GM12878 (cell line): ENCODE data around the gene CHMP3. TPM values are rescaled to one million over a fixed set of nuclear protein-coding genes. Genes with fewer than 3 reads are reported as not detected.
A peak's percentile ranks its signal among the peaks of the same experiment; 100 is the strongest.

ENCODE experiments used
- ATAC-seq: fragments of 200-7000 bp; cut with Tn5 transposase; 3 replicates; pipeline ENCODE4 v1.9.1; 2020; ENCODE audit warnings: mild to moderate bottlenecking, moderate library complexity
- BruUV-seq: library from RNA; stranded (reverse); fragments of 400-500 nt; replicated peaks from 2 replicates; lab custom pipeline; 2021; lab: Mats Ljungman, UMichigan
- CTCF ChIA-PET: fragments of 300-600 bp; sonication (Branson Sonifier 250); formaldehyde crosslinking; extraction: SDS; loops from one replicate; lab custom pipeline; 2021; ENCODE audit warnings: inconsistent platforms; lab: Yijun Ruan, JAX
- POLR2A ChIA-PET: fragments of 350-600 bp; formaldehyde crosslinking; extraction: SDS; loops from one replicate; lab custom pipeline; 2021; ENCODE audit warnings: inconsistent platforms; lab: Charles Lee
- RAD21 ChIA-PET: fragments of 300-600 bp; sonication (Branson Sonifier 250); formaldehyde crosslinking; loops from one replicate; lab custom pipeline; 2023; ENCODE audit warnings: antibody characterized with exemption; ENCODE audit not compliant: unreplicated experiment; lab: Charles Lee
- SMC1A ChIA-PET: fragments of 300-600 bp; sonication (Branson Sonifier 250); formaldehyde crosslinking; loops from one replicate; lab custom pipeline; 2023; ENCODE audit not compliant: unreplicated experiment, uncharacterized antibody; lab: Charles Lee
- DNase-seq: peaks from one replicate; pipeline ENCODE4 v3.0.0-alpha.2; 2011; ENCODE audit warnings: low read depth, low spot score
- FAIRE-seq: peaks from 3 replicates; lab custom pipeline; 2011; peaks lifted over from hg19 to GRCh38; lab: Jason Lieb, UNC
- H2AFZ ChIP-seq: 2 replicates; pipeline ENCODE4 v1.6.0; 2011; ENCODE audit warnings: low read depth, low read length, control low read depth; ENCODE audit not compliant: control insufficient read depth
- H3K27ac ChIP-seq: 2 replicates; pipeline ENCODE4 v1.5.1; 2011; ENCODE audit warnings: control low read depth; ENCODE audit not compliant: control insufficient read depth, insufficient read depth
- H3K27me3 ChIP-seq, 2 experiments: replicated peaks in 1 of 2; 2 replicates each; pipeline versions ENCODE4 v1.6.0 to v1.6.1; 2011; ENCODE audit warnings: low read length in 1 of 2; ENCODE audit not compliant: control insufficient read depth in 2 of 2, insufficient read depth in 2 of 2
- H3K36me3 ChIP-seq, 2 experiments: 2 replicates each; pipeline ENCODE4 v1.5.1; 2011; ENCODE audit warnings: low read length in 1 of 2; ENCODE audit not compliant: control insufficient read depth in 2 of 2, insufficient read depth in 2 of 2
- H3K4me1 ChIP-seq: 2 replicates; pipeline ENCODE4 v1.6.1; 2011; ENCODE audit warnings: mild to moderate bottlenecking, low read length, moderate library complexity, mixed read lengths; ENCODE audit not compliant: control insufficient read depth, insufficient read depth
- H3K4me2 ChIP-seq: 2 replicates; pipeline ENCODE4 v1.6.0; 2011; ENCODE audit warnings: control low read depth; ENCODE audit not compliant: control insufficient read depth, insufficient read depth
- H3K4me3 ChIP-seq: fragments of 200-600 bp; sonication (generic); 2 replicates; pipeline ENCODE4 v1.5.1; 2016
- H3K79me2 ChIP-seq: 2 replicates; pipeline ENCODE4 v1.6.0; 2011; ENCODE audit warnings: low read length; ENCODE audit not compliant: control insufficient read depth, insufficient read depth
- H3K9ac ChIP-seq: 2 replicates; pipeline ENCODE4 v1.8.0; 2011; ENCODE audit warnings: low read length, control low read depth, mixed read lengths; ENCODE audit not compliant: control insufficient read depth, insufficient read depth
- H3K9me3 ChIP-seq: replicated peaks from 3 replicates; pipeline ENCODE4 v1.5.1; 2011; ENCODE audit warnings: mild to moderate bottlenecking, low read length; ENCODE audit not compliant: control insufficient read depth, insufficient read depth
- H4K20me1 ChIP-seq: 2 replicates; pipeline ENCODE4 v1.6.0; 2011; ENCODE audit not compliant: control insufficient read depth, insufficient read depth
- CTCF ChIP-seq, 3 experiments: IDR thresholded peaks in 2 of 3; conservative IDR thresholded peaks in 1 of 3; 2 replicates each; pipeline ENCODE4 v1.5.1; 2011; ENCODE audit warnings: low read depth in 3 of 3, low read length in 3 of 3, mild to moderate bottlenecking in 3 of 3, control low read depth in 2 of 3, moderate library complexity in 2 of 3, inconsistent platforms in 1 of 3, mixed read lengths in 1 of 3; ENCODE audit not compliant: control insufficient read depth in 2 of 3, insufficient read depth in 1 of 3; ENCODE audit errors: extremely low read depth in 1 of 3
- FOS ChIP-seq: IDR thresholded peaks from 3 replicates; pipeline ENCODE4 v1.6.1; 2011; ENCODE audit warnings: borderline replicate concordance; ENCODE audit not compliant: insufficient read length; ENCODE audit errors: extremely low read depth
- MEF2B ChIP-seq: fragments of 450-650 bp; IDR thresholded peaks from 2 replicates; pipeline ENCODE4 v1.6.1; 2018; ENCODE audit warnings: mild to moderate bottlenecking, moderate library complexity; ENCODE audit not compliant: partially characterized antibody, poor library complexity, severe bottlenecking
- SMAD5 ChIP-seq: IDR thresholded peaks from 2 replicates; pipeline ENCODE4 v1.6.1; 2016; ENCODE audit warnings: antibody characterized with exemption, low read depth
- WGBS: methylation state at CpG from one replicate; pipeline ENCODE4 v1.1.6; 2016; ENCODE audit warnings: low lambda C conversion rate; ENCODE audit not compliant: insufficient replicate concordance, insufficient coverage; ENCODE audit errors: missing lambda C conversion rate; 5-methylcytosine and 5-hydroxymethylcytosine counted together
- in situ Hi-C: fragments of 300-500 bp; cut with MboI; formaldehyde crosslinking; loops from 9 replicates; pipeline ENCODE4 v1.14.3; 2018; ENCODE audit warnings: mixed read lengths
- intact Hi-C: fragments of 100-400 bp; cut with micrococcal nuclease; formaldehyde crosslinking; loops from one replicate; pipeline ENCODE4 v1.14.2; 2022; ENCODE audit not compliant: unreplicated experiment
- polyA plus RNA-seq, 11 experiments: library from polyadenylated mRNA; depleted of rRNA in 4 of 11; unstranded in 6 of 11; stranded (reverse) in 5 of 11; fragments of >200 nt; fragmentation: Nextera tagmentation in 4 of 11; fragmentation: Illumina TruSeq in 1 of 11; extraction: Ambion mirVana in 4 of 11; extraction: Trizol in 1 of 11; gene quantifications; 1 replicate in 1 of 11; 2 replicates in 10 of 11; pipeline versions ENCODE4 v1.2.1 to v1.2.3, GENCODE V29; 2011 to 2016; ENCODE audit warnings: inconsistent platforms in 2 of 11, missing spikeins in 2 of 11, low read depth in 1 of 11
- total RNA-seq, 4 experiments: library from RNA; depleted of rRNA in 3 of 4; stranded (reverse); fragments of >200 nt in 3 of 4; fragmentation: Illumina TruSeq in 1 of 4; extraction: Trizol in 1 of 4; gene quantifications; 2 replicates each; pipeline versions ENCODE4 v1.2.1 to v1.2.3, GENCODE V29; 2013 to 2021

CHMP3 gene
- total and polyA plus RNA-seq, 10 of the 15 experiments (the other 5 are each of a cell fraction or from before 2014, with no cell fraction given), result 22.5 to 56.8 (median 32.5) TPM

- no peak for TF ChIP-seq FOS
These were observed 43.9 kb downstream of the CHMP3 start (continued) for GRCh38 chr2:86519349-86519748.

- POLR2A ChIA-PET, result no interaction called here
- Histone ChIP-seq H3K9ac (no peak overlapping the region), H4K20me1 (no peaks in the 10 kb centered on the region), H3K4me1 (no peaks in the 10 kb centered on the region), H2AFZ (no peak overlapping the region), H3K79me2 (no peaks in the 10 kb centered on the region), H3K4me3 (no peak overlapping the region), H3K9me3 (no peaks in the 10 kb centered on the region; the same call in 1 of the 3 replicates), H3K27me3 (no peaks in the 10 kb centered on the region), H3K36me3 (no peaks in the 10 kb centered on the region; a peak in 3 of 4 replicates), H3K27ac (no peak overlapping the region), H3K4me2 (no peak overlapping the region)
- ATAC-seq (0 out of 3 replicates have a peak, but pooled peaks have one; percentile 36), DNase-seq (no peak), FAIRE-seq (no peak)
- RAD21 ChIA-PET, result no interaction called here
- 92% methylated on average over 3 of the region's 3 CpGs for WGBS
- in situ Hi-C loops, result no loop called here
- no TSS peak for BruUV-seq
- no peak for TF ChIP-seq SMAD5
- TF ChIP-seq CTCF (IDR thresholded peaks at IDR 0.05 in 2 of 3, conservative IDR thresholded peaks at IDR 0.05 in 1 of 3; ENCODE audit: control insufficient read depth in 2 of 3, extremely low read depth in 1 of 3, insufficient read depth in 1 of 3, low read depth in 3 of 3, low read length in 3 of 3), result peak in 2 of 3 experiments; percentile 9 to 23; a peak in 2 of 6 replicates
- TF ChIP-seq MEF2B, result no peak
- intact Hi-C loops, result no loop called here
- CTCF ChIA-PET, result interaction anchor here (0.8 to 1.3 kb wide), 2 partner anchors 40 to 313 kb away, joined by 3 read pairs; no protein-coding TSS in a partner anchor
- SMC1A ChIA-PET, result interaction anchor here (1.0 kb wide), 1 partner anchor 45 kb away, joined by 3 read pairs; no protein-coding TSS in a partner anchor
These were observed 44.8 kb downstream of the CHMP3 start for GRCh38 chr2:86518481-86518880.
